Liver (tissue), 3 donors: ENCODE data around the gene C11orf68.

Experiments used
- CTCF ChIP-seq: fragments of 150-350 bp; IDR thresholded peaks from 2 replicates; pipeline ENCODE4 v1.5.1; 2017; ENCODE audit warnings: improper control_type of control experiment, low read depth, low read length; ENCODE audit not compliant: missing input control
- SP1 ChIP-seq: IDR thresholded peaks from 2 replicates; pipeline ENCODE4 v1.6.1; 2018; ENCODE audit warnings: antibody characterized with exemption, mild to moderate bottlenecking
- donor health status: healthy.
- donor health status: healthy.

GRCh38 chr11:65961267-65962140, 42.6 kb upstream of the C11orf68 start, which contains the start of gene SART1:
- TF ChIP-seq CTCF: no peak
- TF ChIP-seq SP1: peak; percentile 63
